ENCODE measurements around the gene XRN2. TPM values are rescaled to one million over a fixed set of nuclear protein-coding genes. Genes with fewer than 3 reads are reported as not detected.

Gene XRN2
- total and polyA plus RNA-seq, 4 donors: 20.9 to 40.3 (median 25.2) TPM

DNA sequence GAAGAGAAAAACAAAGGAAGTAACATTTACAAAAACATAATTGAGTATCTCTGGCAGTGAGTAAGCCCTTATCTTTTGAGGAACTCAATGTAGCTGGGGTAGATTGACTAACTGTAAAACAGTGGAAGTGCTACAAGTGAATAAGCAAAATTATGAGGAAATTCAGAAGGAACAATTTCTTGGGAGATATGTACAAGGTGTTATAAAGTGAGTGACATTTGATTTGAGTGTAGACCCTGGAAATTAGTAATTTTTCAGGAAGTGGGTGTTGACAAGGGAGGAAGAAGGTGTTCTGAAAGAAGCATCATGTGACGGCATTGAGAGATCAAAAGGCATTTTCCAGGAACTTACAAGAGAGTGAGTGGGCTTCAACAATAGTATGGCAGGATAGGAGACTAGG lies 22.2 kb downstream of the XRN2 start:
- Histone ChIP-seq H3K9me3 (ENCODE audit: control insufficient read depth in 4 of 4, low read length in 3 of 4) (peaks cover 0 to 4% (median under 1%) of the 10 kb centered on the region in 4 donors), H3K36me3 (ENCODE audit: control insufficient read depth in 4 of 4, insufficient read depth in 3 of 4, low read depth in 1 of 4, low read length in 3 of 4) (peaks cover under 1 to 4% (median 3%) of the 10 kb centered on the region in 4 donors), H3K4me3 (ENCODE audit: low read depth in 1 of 3, low read length in 3 of 3) (no peak overlapping the region), H3K4me1 (ENCODE audit: control insufficient read depth in 4 of 4, insufficient read depth in 4 of 4, low read length in 3 of 4) (peaks cover 11 to 24% (median 21%) of the 10 kb centered on the region in 4 donors), H3K27ac (ENCODE audit: low read depth in 1 of 2, low read length in 2 of 2) (peak overlapping the region in 1 of 2 donors; percentile 1), H3K27me3 (ENCODE audit: control insufficient read depth in 4 of 4, insufficient read depth in 4 of 4, low read length in 3 of 4) (no peaks in the 10 kb centered on the region), H3K9ac (ENCODE audit: low read depth in 1 of 2, low read length in 2 of 2) (no peak overlapping the region)
- no peak for DNase-seq (ENCODE audit: low spot score)
- WGBS: 76% methylated on average over 1 of the region's 1 CpG
- TF ChIP-seq NR2F2 (IDR thresholded peaks at IDR 0.05) (no peak), HNF4G (IDR thresholded peaks at IDR 0.05) (no peak), RXRA (IDR thresholded peaks at IDR 0.05) (no peak), EGR1 (IDR thresholded peaks at IDR 0.05; ENCODE audit: low read depth in 2 of 2) (no peak), YY1 (IDR thresholded peaks at IDR 0.05) (no peak), FOXA2 (IDR thresholded peaks at IDR 0.05) (no peak), FOXA1 (IDR thresholded peaks at IDR 0.05) (no peak), TAF1 (conservative IDR thresholded peaks at IDR 0.05) (no peak), SP1 (IDR thresholded peaks at IDR 0.05) (no peak), GABPA (IDR thresholded peaks at IDR 0.05 in 1 of 2, conservative IDR thresholded peaks at IDR 0.05 in 1 of 2) (no peak), RAD21 (IDR thresholded peaks at IDR 0.05) (no peak)
- TF ChIP-seq, protein P1, sequence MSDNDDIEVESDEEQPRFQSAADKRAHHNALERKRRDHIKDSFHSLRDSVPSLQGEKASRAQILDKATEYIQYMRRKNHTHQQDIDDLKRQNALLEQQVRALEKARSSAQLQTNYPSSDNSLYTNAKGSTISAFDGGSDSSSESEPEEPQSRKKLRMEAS (IDR thresholded peaks at IDR 0.05): no peak
- TF ChIP-seq, protein P2, sequence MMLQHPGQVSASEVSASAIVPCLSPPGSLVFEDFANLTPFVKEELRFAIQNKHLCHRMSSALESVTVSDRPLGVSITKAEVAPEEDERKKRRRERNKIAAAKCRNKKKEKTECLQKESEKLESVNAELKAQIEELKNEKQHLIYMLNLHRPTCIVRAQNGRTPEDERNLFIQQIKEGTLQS (IDR thresholded peaks at IDR 0.05): no peak
- TF ChIP-seq, protein P3, sequence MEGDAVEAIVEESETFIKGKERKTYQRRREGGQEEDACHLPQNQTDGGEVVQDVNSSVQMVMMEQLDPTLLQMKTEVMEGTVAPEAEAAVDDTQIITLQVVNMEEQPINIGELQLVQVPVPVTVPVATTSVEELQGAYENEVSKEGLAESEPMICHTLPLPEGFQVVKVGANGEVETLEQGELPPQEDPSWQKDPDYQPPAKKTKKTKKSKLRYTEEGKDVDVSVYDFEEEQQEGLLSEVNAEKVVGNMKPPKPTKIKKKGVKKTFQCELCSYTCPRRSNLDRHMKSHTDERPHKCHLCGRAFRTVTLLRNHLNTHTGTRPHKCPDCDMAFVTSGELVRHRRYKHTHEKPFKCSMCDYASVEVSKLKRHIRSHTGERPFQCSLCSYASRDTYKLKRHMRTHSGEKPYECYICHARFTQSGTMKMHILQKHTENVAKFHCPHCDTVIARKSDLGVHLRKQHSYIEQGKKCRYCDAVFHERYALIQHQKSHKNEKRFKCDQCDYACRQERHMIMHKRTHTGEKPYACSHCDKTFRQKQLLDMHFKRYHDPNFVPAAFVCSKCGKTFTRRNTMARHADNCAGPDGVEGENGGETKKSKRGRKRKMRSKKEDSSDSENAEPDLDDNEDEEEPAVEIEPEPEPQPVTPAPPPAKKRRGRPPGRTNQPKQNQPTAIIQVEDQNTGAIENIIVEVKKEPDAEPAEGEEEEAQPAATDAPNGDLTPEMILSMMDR (IDR thresholded peaks at IDR 0.05; ENCODE audit: low read depth, low read length, missing input control): no peak
- TF ChIP-seq, protein P4, sequence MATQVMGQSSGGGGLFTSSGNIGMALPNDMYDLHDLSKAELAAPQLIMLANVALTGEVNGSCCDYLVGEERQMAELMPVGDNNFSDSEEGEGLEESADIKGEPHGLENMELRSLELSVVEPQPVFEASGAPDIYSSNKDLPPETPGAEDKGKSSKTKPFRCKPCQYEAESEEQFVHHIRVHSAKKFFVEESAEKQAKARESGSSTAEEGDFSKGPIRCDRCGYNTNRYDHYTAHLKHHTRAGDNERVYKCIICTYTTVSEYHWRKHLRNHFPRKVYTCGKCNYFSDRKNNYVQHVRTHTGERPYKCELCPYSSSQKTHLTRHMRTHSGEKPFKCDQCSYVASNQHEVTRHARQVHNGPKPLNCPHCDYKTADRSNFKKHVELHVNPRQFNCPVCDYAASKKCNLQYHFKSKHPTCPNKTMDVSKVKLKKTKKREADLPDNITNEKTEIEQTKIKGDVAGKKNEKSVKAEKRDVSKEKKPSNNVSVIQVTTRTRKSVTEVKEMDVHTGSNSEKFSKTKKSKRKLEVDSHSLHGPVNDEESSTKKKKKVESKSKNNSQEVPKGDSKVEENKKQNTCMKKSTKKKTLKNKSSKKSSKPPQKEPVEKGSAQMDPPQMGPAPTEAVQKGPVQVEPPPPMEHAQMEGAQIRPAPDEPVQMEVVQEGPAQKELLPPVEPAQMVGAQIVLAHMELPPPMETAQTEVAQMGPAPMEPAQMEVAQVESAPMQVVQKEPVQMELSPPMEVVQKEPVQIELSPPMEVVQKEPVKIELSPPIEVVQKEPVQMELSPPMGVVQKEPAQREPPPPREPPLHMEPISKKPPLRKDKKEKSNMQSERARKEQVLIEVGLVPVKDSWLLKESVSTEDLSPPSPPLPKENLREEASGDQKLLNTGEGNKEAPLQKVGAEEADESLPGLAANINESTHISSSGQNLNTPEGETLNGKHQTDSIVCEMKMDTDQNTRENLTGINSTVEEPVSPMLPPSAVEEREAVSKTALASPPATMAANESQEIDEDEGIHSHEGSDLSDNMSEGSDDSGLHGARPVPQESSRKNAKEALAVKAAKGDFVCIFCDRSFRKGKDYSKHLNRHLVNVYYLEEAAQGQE (IDR thresholded peaks at IDR 0.05): no peak

DNA sequence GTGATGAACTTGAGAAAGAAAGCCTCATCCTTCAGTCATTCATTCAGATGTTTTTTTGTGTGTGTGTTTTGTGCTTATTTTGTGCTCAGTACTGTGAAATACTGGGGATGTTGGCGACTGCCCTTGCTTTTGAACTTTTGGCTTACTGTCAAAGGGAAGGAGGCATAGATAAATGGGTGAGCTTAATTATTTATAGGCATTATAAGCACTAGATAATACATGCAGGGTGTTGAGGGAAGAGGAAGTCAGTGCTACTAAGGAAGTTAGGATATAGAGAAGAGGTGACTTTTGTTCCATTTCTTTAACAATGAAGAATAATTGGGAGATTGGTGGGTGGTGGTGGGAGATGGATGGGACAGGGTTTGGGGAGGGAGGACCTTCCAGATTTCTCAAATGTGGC lies 23.6 kb downstream of the XRN2 start:
- Histone ChIP-seq H3K36me3 (ENCODE audit: control insufficient read depth in 4 of 4, insufficient read depth in 3 of 4, low read depth in 1 of 4, low read length in 3 of 4) (peaks cover 3 to 7% (median 4%) of the 10 kb centered on the region in 4 donors), H3K4me3 (ENCODE audit: low read depth in 1 of 3, low read length in 3 of 3) (no peak overlapping the region), H3K27me3 (ENCODE audit: control insufficient read depth in 4 of 4, insufficient read depth in 4 of 4, low read length in 3 of 4) (no peaks in the 10 kb centered on the region), H3K9me3 (ENCODE audit: control insufficient read depth in 4 of 4, low read length in 3 of 4) (peaks cover 0 to 4% (median under 1%) of the 10 kb centered on the region in 4 donors), H3K4me1 (ENCODE audit: control insufficient read depth in 4 of 4, insufficient read depth in 4 of 4, low read length in 3 of 4) (peaks cover 11 to 24% (median 21%) of the 10 kb centered on the region in 4 donors), H3K9ac (ENCODE audit: low read depth in 1 of 2, low read length in 2 of 2) (no peak overlapping the region), H3K27ac (ENCODE audit: low read depth in 1 of 2, low read length in 2 of 2) (no peak overlapping the region)
- 19% methylated on average over 1 of the region's 1 CpG for WGBS
- no peak for DNase-seq (ENCODE audit: low spot score)
- TF ChIP-seq HNF4G (IDR thresholded peaks at IDR 0.05) (no peak), RAD21 (IDR thresholded peaks at IDR 0.05) (no peak), YY1 (IDR thresholded peaks at IDR 0.05) (no peak), JUND (IDR thresholded peaks at IDR 0.05) (no peak), SP1 (IDR thresholded peaks at IDR 0.05) (no peak), HNF4A (conservative IDR thresholded peaks at IDR 0.05) (no peak), TAF1 (conservative IDR thresholded peaks at IDR 0.05) (no peak), GABPA (IDR thresholded peaks at IDR 0.05 in 1 of 2, conservative IDR thresholded peaks at IDR 0.05 in 1 of 2) (no peak), FOXA1 (IDR thresholded peaks at IDR 0.05) (no peak)
- TF ChIP-seq, protein P1 (IDR thresholded peaks at IDR 0.05): no peak
- TF ChIP-seq, protein P3 (IDR thresholded peaks at IDR 0.05; ENCODE audit: low read depth, low read length, missing input control): no peak
- TF ChIP-seq, protein P5, sequence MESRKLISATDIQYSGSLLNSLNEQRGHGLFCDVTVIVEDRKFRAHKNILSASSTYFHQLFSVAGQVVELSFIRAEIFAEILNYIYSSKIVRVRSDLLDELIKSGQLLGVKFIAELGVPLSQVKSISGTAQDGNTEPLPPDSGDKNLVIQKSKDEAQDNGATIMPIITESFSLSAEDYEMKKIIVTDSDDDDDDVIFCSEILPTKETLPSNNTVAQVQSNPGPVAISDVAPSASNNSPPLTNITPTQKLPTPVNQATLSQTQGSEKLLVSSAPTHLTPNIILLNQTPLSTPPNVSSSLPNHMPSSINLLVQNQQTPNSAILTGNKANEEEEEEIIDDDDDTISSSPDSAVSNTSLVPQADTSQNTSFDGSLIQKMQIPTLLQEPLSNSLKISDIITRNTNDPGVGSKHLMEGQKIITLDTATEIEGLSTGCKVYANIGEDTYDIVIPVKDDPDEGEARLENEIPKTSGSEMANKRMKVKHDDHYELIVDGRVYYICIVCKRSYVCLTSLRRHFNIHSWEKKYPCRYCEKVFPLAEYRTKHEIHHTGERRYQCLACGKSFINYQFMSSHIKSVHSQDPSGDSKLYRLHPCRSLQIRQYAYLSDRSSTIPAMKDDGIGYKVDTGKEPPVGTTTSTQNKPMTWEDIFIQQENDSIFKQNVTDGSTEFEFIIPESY (IDR thresholded peaks at IDR 0.05): no peak

All from liver (tissue), 9 donors.